GM18873 (cell line): ENCODE data around the gene CDKAL1.
A peak's percentile ranks its signal among the peaks of the same experiment; 100 is the strongest.

ENCODE experiments used
- ATAC-seq: cut with Tn5 transposase; IDR thresholded peaks from one replicate; pipeline ENCODE4 v1.9.1; 2021; ENCODE audit warnings: mild to moderate bottlenecking, moderate library complexity, moderate number of reproducible peaks; ENCODE audit not compliant: unreplicated experiment, low FRiP score

CDKAL1 gene

GRCh38 chr6:20773822-20774221 lies 239.6 kb downstream of the CDKAL1 start:
- no peak for ATAC-seq

GRCh38 chr6:20775981-20776380 lies 241.7 kb downstream of the CDKAL1 start:
- no peak for ATAC-seq

GRCh38 chr6:20777801-20778200 lies 243.5 kb downstream of the CDKAL1 start:
- ATAC-seq, result no peak

GRCh38 chr6:20778459-20778858 lies 244.2 kb downstream of the CDKAL1 start:
- ATAC-seq, result no peak

- no peak for ATAC-seq
These were observed 244.7 kb downstream of the CDKAL1 start for GRCh38 chr6:20778912-20779311.

GRCh38 chr6:20789162-20789561 lies 254.9 kb downstream of the CDKAL1 start:
- ATAC-seq, result no peak

- no peak for ATAC-seq
These were observed 256.0 kb downstream of the CDKAL1 start for GRCh38 chr6:20790032-20790791.

GRCh38 chr6:20791074-20791473 lies 256.8 kb downstream of the CDKAL1 start:
- ATAC-seq, result no peak

- ATAC-seq, result no peak
These were observed 257.7 kb downstream of the CDKAL1 start for GRCh38 chr6:20791944-20792343.

- ATAC-seq, result no peak
These were observed 258.9 kb downstream of the CDKAL1 start for GRCh38 chr6:20793174-20793573.

- no peak for ATAC-seq
These were observed 263.3 kb downstream of the CDKAL1 start for GRCh38 chr6:20797597-20797996.

- ATAC-seq, result no peak
These were observed 266.0 kb downstream of the CDKAL1 start for GRCh38 chr6:20800229-20800628.

- ATAC-seq, result no peak
These were observed 266.4 kb downstream of the CDKAL1 start for GRCh38 chr6:20800653-20801052.

GRCh38 chr6:20801595-20801994 lies 267.3 kb downstream of the CDKAL1 start:
- ATAC-seq, result no peak

- no peak for ATAC-seq
These were observed 268.3 kb downstream of the CDKAL1 start for GRCh38 chr6:20802596-20802995.

- peak; percentile 38 for ATAC-seq
These were observed 270.8 kb downstream of the CDKAL1 start for GRCh38 chr6:20805021-20805420.

- ATAC-seq, result no peak
These were observed 272.4 kb downstream of the CDKAL1 start for GRCh38 chr6:20806669-20807068.

GRCh38 chr6:20808439-20808838 lies 274.2 kb downstream of the CDKAL1 start:
- no peak for ATAC-seq

GRCh38 chr6:20808924-20809323 lies 274.7 kb downstream of the CDKAL1 start:
- ATAC-seq, result no peak

GRCh38 chr6:20810727-20811108 lies 276.5 kb downstream of the CDKAL1 start:
- ATAC-seq, result no peak

- no peak for ATAC-seq
These were observed 277.0 kb downstream of the CDKAL1 start for GRCh38 chr6:20811109-20811761.

- no peak for ATAC-seq
These were observed 278.5 kb downstream of the CDKAL1 start for GRCh38 chr6:20812776-20813175.
